Stimulated activated CD4-positive, alpha-beta T cell treated with anti-CD3 and anti-CD28 coated beads, Interleukin-2, amount 100 ng/mL, for 48 hours (primary cell): Measurements from ENCODE around the gene CS.
"Not testable (repeated sequence)": the region's sequence is repeated elsewhere in the genome, so short reads cannot be mapped to it uniquely, and the experiment has no call there.

Experiments
- DNase-seq, 2 donors: peaks; one replicate each; pipeline ENCODE4 v3.0.0-alpha.2; 2020

Gene CS

GRCh38 chr12:56317675-56318074 is 17.5 kb upstream of the CS start:
- DNase-seq: no peak

GRCh38 chr12:56315622-56316473 is 15.7 kb upstream of the CS start, which contains the start of gene CNPY2:
Gene CNPY2 (minus strand): TSS chr12:56315988. CDS start chr12:56315217, 771 bp downstream.
- DNase-seq: peak; percentile 85 to 86

GRCh38 chr12:56315249-56315621 is 15.1 kb upstream of the CS start:
- DNase-seq: no peak

- no peak for DNase-seq
These were observed 10.9 kb upstream of the CS start for GRCh38 chr12:56311003-56311402.

GRCh38 chr12:56308714-56309113 is 8.6 kb upstream of the CS start:
- DNase-seq: no peak

GRCh38 chr12:56307221-56307965 is 7.3 kb upstream of the CS start:
- no peak for DNase-seq

GRCh38 chr12:56304872-56305590 is 4.9 kb upstream of the CS start:
- DNase-seq: no peak

GRCh38 chr12:56304276-56304675 is 4.1 kb upstream of the CS start:
- no peak for DNase-seq

- DNase-seq: peak in 1 of 2 donors; percentile 9
These were observed 724 bp upstream of the CS start for GRCh38 chr12:56300644-56301464.

- peak; percentile 11 for DNase-seq
These were observed 750 bp downstream of the CS start for GRCh38 chr12:56299308-56299852.

GRCh38 chr12:56298828-56299227 is 1.3 kb downstream of the CS start:
- DNase-seq: no peak

- no peak for DNase-seq
These were observed 2.7 kb downstream of the CS start for GRCh38 chr12:56297400-56297799.

GRCh38 chr12:56296295-56296694 is 3.8 kb downstream of the CS start:
- DNase-seq: no peak

- no peak for DNase-seq
These were observed 6.3 kb downstream of the CS start for GRCh38 chr12:56293795-56294194.

- no peak for DNase-seq
These were observed 11.3 kb downstream of the CS start for GRCh38 chr12:56288705-56289387.

- no peak for DNase-seq
These were observed 13.9 kb downstream of the CS start for GRCh38 chr12:56286044-56286830.

GRCh38 chr12:56284263-56284662 is 15.9 kb downstream of the CS start:
- DNase-seq: not testable (repeated sequence)

GRCh38 chr12:56282579-56282978 is 17.6 kb downstream of the CS start:
- DNase-seq: no peak

GRCh38 chr12:56282030-56282429 is 18.1 kb downstream of the CS start:
- DNase-seq: no peak

- no peak for DNase-seq
These were observed 19.3 kb downstream of the CS start for GRCh38 chr12:56280849-56281248.

- no peak for DNase-seq
These were observed 21.2 kb downstream of the CS start for GRCh38 chr12:56278905-56279304.
